Activated CD8-positive, alpha-beta memory T cell treated with anti-CD3 and anti-CD28 coated beads, Interleukin-2, amount 50 U/mL, for 24 hours (primary cell): ENCODE data around the gene MYOM1.

Experiments used
- DNase-seq: peaks from one replicate; pipeline ENCODE4 v3.0.0-alpha.2; 2020; ENCODE audit errors: extremely low read depth

Gene MYOM1

DNA sequence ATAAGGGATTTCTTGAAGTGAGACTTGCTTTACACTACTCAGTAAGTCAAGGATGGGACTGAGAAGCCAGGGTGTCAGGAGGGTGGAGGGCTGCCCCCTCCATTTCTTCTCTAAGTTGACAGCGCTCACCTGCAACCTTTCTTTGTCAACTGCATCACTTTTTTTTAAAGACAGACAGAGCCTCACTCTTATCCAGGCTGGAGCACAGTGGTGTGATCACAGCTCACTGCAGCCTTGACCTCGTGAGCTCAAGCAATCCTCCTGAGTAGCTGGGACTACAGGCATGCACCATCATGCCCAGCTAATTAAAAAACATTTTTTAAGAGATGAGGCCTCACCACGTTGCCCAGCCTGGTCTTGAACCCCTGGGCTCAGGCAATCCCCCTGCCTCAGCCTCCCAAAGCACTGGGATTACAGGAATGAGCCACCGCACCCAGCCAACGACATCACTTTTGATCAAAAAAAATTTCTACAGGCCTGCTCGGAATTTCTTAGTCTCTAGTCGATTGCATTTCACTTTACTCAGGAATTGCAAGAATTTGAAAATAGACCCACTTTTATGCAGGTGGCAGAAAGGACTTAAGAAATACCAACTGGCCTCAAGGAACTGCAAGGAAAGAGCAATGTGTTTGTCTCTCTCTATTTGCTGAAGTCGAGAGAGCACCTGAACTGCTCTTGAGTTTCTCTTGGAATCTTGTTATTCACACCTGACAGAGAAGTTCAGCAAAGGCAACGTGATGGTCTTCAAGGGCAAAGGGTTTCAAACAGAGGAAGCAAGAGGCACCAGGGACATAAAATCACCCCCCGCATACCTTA is 101.4 kb downstream of the MYOM1 start:
- DNase-seq, result no peak

DNA sequence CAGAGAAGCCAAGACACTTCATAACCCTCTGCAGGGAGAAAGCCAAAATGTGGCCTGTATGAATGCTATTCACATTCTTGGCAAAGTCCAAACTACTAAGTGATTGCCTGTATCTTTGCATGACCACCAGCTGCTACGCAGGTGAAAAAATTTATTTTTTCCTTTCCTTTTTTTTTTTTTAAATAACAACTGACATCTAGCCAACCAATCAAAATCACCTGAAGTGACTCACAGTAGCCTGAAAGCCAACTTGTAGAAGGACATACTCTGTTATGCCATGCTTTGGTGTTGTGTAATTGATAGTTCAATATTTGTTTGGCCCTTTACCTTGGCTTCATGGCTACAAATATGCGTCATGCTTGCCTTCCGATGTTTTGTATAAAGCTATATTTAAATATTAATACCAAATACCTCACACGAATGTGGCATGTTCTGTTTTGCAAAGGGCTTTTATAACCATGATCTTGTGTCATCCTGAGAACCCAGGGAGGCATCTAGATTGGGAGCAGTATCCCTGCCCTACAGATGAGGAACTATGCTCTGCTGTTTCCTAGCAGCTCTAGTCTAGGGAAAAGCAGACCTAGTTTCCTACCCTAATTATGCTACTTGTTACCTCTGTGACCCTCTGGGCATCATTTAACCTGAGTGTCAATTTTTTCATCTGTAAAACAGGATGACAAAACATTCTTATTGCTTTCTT is 102.1 kb downstream of the MYOM1 start:
- no peak for DNase-seq

DNA sequence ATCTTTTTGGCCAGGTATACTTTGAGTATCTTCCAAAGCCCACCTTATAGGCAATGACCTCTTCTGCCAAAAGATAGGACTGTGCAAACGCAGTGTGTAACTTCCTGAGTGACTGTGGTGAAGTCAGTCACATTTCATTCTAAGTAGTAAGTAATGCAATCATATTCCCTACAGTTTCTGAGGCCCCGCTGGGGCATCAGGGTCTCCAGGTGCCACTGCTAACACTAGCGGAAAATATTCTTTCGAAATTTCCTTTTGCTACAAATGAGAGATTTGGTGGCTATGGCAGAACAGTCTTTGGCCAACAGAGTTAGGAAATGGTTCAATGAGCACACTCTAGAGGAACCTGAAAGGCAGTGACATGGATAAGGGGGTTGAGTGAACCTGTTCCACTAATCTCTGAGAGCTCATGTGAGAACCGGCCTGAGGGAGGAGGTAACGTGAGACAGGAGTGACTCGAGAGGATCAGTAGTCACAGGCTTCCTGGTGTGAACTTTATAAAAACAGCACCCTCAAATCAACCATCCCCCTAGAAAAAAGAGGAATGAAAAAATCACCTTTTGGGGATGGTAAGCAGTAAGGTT is 104.2 kb downstream of the MYOM1 start:
- DNase-seq, result no peak

DNA sequence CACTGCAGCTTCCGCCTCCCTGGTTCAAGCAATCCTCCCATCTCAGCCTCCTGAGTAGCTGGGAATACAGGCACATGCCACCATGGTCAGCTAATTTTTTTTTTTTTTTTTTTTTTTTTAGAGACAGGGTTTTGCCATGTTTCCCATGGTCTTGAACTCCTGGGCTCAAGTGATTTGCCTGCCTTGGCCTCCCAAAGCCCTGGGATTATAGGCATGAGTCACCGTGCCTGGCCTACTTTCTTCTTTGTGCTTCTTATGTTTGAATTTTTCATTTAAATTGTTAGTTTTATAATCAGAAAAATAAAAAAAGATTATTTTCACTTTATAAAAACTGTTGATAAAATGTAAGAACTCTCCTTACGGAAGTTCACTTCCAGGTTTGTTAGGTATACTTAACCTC is 105.3 kb downstream of the MYOM1 start:
- no peak for DNase-seq

DNA sequence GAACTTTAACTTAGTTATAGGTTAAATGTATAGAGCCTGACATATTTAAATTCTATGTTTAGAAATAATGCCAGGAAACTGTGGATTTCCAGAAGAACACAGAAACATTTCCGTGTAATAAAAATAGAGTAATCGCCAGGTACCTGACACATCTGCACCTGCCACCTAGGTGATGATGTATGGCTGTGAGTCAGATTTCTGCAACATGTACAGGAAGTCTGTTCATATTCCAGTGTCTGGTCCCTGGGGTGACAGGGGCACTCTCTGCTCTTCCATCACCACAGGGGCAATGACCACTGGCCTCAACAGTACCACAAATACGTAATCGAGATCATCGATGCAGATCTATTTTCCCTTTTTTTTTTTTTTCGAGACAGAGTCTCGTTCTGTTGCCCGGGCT is 105.7 kb downstream of the MYOM1 start:
- no peak for DNase-seq

DNA sequence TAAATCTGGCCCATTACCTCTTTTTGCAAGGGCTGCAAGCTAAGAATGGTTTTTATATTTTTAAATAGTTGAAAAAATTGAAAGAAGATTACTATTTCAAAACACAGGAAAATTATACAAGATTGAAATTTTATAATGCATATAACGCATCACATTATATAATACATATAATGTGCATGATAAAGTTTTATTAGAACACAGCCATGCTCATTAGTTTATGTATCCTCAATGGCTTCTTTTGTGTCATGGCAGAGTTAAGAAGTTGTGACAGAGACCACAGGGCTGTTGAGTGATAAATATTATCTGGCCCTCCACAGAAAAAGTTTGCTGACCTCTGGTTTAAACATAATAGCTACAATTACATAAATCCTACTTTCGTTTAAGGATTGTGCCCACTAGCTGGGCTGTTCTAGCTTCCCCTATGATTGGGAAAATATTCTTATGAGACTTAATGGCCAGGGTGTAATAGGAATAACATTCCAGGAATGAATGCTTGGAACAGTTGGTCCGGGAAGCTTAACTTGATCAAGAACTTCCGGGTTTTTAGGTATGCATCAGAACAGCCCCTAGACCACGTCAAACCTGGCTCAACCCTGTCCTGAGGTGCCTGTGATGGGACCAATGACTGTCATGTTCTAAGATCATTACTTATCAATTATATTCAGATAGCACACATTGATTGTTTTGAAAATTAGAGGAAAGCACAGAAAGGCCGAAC is 108.1 kb downstream of the MYOM1 start:
- no peak for DNase-seq

DNA sequence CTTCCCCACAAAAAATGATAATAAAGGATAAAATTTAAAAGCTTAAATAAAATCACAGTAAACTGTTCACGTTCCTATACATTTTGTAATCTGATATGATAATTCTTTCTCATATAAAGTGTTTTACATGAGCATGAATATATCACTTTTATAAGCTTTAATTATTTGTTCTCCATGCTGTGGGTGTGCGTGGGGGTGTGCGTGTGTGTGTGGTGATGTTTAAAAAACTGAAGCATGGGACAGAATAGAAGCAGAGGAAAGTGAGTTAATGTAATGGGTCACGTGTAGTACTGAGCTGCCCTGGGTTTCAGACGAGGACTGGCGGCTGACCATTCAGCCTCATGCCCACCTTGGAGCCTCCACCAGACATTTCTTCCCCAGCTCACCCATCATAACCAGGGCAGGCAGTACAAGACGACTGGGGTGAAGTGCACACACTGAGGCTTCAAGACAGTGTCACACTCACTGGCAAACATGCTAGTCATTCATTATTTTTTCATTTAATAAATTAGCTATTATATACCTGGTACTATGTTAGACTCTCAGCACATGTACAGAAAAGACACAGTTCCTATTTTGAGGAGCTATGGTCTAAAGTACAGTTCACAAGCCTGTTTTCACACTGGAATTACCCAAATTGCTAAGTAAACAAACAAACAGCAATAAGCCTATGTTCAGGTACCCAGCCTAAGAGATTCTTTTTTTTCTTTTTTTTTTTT is 109.6 kb downstream of the MYOM1 start:
- no peak for DNase-seq

DNA sequence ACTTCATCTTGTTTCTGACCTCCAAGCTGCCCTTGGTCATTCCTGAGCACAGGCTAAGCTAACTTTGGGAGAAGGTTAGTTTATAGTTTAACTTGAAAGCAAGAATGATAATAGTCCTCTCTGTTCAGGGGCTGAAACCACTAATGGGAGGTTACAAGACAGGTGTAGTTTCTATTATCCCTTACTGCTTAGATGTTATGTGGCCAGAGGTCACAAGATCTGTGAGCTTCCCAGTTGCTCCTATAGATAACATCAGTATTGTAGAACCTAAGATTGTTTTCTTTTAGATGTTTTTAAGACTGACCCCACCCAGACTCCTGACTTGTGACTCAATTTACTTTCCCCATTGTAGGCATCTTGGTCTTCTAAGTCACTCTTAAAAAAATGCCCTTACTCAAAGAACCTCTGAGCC is 112.0 kb downstream of the MYOM1 start:
- DNase-seq, result no peak

DNA sequence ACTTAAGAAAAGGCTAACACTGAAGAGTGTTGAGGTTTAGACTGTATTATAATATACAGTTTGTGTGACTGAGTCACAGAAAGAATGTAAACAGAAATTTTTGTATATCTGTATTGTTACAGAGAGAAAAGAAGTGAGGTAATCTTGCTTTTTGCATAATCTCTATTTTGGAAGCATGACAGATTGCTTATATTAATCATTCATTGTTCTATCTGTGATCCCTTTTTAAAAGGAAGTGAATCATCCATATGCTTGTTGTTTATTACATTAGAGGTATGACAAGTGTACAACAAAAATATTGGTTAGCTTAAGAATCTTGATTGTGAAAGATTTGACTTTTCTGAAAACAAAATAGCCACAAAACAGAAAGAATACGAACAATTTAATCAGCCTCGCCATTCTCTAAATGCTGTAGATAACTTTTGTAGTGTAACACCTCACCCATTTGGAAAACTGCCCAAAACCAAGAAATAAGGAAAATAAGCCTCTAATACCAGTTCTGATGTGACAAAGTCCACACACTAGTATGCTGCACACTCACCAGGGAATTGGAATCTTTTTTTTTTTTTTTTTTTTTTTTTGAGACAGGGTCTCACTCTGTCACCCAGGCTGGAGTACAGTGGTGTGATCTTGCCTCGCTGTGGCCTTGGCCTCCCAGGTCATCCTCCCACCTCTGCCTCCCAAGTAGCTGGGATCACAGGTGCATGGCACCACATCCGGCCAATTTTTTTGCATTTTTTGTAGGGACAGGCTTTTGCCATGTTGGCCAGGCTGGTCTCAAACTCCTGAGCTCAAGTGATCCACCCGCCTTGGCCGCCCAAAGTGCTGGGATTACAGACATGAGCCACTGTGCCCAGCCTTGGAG is 115.3 kb downstream of the MYOM1 start:
- DNase-seq, result no peak

DNA sequence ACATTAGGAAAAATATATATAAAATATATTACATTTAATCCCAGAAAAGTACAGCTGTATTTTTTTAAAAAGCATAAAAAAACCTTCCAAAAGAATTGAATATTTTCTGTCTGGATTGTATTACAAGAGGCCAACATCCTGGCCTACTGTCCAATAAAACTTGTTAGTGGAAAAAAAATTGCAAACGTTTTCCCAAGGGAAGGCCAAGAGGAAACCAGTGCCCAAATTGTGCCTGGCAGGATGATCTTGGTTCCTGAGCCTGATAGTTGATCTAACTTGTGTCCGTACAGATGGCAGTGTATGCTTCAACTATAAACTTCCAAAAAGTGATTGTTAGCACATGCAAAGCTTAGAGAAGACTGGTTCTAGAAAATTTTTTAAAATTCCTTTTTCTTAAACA is 116.2 kb downstream of the MYOM1 start:
- no peak for DNase-seq

DNA sequence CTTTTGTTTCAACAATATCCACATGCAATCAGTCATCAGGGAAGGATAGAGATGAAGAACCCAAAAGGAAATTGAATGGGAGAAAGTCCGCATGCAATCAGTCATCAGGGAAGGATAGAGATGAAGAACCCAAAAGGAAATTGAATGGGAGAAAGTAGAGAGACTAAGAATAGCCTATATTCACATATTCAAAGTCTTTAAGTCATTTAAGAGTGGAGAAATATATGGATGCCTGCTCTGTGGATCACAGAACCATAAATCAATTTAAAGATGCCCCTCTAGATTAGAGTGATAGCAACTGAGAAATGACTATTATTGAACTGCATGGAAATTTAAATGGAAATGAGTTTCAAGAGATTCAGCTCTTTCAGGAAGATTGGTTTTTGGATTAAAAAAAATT is 116.8 kb downstream of the MYOM1 start:
- no peak for DNase-seq

DNA sequence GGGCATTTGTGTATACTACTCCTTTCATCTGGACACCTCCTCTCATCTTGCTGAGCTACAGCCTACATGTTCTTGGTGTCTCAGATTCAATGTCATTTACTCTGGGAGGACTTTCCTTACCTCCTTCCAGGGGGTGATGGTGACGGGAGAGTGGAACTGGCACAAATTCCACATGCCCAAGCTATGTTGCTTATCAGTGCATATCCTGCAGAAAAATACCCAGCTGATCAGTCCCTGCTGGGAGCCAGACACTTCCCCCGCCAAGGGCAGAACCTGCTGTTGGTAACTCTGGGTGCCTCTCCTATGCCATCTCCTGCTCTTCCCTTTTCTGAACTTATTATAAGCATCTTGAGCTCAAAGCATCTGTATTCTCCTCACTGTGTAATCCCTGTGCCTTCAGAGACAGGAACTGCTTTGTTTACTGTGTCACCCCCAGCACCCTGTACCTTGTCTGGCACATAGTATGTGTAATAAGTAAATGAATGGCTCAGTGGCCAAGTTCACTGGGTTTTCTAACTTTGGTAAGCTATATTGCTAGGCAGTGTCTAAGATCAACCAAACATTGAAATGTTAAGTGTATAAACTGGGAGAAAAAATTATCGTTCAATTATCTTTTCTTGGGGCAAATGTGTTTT is 119.2 kb downstream of the MYOM1 start:
- DNase-seq, result no peak

DNA sequence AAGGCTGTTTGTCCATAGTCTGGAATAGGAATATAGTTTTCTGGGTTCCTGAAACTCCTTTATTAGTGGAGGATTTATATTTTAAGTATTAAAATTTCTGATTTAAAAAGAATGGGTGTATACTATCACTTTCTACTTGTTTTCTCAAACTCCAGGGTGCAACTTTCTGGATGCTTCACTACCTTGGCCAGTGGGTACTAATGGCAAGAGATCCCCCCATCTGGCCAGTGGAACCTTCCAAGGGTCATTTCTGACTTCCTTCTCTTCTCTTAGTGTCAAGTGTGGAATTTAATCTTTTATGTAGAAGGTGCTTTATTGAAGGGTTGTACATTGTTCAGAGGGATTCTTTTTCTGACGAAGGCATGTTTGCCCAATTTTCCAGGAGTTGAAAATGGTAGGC is 120.4 kb downstream of the MYOM1 start:
- DNase-seq, result no peak

DNA sequence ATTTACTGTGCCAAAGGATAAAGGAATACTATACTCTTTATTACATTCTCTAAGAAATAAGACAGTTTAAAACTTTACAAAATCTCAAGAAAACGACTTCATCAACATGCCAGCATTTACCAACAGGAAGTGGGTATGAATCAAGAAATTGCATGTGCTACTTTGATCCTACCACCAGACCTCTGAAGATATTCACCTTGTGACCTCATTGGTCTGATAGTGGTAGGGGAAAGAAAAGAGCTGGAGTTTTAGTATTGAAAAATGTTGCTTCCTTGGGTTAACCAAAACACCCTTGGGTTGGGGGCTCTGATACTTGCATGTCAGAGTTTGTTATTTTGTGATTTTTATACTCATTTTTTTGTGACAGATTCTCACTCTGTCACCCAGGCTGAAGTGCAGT is 122.7 kb downstream of the MYOM1 start:
- no peak for DNase-seq

DNA sequence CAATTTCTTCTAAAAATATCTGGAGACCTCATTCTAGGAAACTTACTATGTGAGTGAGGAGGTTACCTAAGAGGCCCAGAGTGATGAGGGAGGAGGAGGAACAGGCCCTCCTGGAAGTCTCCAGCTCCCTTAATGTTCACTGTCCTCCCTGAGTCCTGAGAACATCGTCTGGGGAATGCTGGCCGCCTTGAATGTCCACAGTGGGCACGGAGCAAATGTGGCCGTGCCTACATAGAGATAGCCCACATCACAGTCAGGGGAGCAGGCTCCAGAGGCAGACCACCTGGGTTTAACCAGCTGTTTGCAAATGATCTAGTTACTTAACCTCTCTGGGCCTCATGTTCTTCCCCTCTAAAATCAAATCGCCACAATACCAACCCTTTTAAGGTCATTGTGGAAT is 123.8 kb downstream of the MYOM1 start:
- DNase-seq, result no peak

DNA sequence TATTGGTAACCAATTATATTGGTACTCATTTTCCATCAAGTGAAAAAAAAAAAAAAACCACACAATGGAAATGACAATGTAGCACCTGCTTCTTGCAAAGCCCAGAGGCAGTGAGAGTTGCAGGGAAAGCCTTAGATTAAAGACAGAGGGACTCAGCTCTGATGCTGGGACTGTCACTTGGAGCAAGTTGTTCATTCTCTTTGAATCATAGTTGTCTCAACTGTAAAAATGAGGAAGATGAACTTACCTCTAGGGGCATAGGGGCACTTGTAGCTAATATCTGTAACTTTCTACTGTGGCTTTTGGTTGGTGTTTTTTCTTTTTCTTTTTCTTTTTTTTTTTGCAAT is 125.5 kb downstream of the MYOM1 start:
- no peak for DNase-seq

DNA sequence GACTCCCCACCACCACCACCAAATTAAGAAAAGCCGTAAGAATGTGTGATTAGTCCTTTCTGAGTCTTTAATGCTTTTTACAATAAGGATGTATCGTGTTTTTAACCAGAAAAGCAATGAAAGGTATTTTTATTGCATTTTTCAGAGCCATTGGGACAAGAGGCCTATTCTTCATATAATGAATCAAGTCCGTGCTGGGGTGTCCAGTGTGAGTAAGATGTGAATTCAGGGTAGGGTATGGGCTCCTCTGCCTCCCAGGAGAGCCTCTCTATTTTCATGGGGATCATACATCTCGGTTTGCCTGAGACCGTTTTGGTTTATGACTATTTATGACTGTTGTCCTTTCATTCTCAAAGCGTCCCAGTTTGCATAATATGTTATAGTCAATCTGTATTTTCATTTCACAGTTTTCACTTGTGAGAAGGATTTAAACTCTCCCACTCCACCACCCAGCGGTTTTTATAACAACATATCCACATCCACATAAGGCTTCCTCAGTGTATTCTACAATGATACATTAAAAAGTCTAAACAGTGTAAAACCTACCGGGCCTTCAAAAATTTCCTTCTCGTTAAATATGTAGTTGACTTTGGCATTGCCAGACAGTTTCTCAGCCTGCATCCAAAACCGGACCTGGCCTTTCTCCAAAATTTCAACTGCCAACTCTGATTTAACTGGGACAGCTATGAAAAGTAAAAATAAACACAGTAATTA is 126.0 kb downstream of the MYOM1 start:
- no peak for DNase-seq

DNA sequence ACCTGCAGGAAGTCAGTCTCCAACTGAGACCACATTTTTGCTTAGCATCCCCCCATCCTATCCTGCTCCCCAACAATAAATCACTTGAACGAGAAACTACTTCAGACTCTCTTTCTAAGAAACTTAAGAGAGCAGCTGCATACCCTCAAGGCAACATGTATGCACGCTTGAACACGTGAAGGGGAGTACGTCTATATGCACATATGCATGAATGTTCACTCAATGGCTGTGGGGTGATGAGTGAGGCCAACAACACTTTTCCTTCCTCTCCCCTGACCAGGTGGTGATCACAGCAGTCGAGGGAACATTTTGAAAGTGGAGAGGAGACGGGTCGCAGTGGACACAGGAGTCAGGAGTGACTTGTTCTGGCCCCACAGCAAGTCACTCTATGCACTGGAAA is 127.0 kb downstream of the MYOM1 start:
- no peak for DNase-seq

DNA sequence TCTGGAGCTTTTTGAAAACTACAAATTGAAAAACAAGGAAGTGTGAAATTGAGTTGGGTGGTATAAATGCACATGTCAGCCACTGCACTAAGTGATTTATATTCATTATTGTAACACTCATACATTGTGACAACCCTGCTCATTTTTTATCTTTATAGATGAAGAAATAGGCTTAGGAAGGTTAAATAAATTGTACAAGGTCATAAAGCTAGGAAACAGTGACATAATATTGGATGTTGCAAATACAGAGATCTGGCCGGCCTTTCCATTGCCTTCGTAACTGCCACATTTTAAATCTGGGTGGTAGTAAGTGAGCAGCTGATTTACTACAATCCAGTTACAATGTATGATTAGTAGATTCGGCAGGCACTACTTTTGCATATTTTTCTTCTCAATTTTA is 130.2 kb downstream of the MYOM1 start:
- DNase-seq, result no peak

DNA sequence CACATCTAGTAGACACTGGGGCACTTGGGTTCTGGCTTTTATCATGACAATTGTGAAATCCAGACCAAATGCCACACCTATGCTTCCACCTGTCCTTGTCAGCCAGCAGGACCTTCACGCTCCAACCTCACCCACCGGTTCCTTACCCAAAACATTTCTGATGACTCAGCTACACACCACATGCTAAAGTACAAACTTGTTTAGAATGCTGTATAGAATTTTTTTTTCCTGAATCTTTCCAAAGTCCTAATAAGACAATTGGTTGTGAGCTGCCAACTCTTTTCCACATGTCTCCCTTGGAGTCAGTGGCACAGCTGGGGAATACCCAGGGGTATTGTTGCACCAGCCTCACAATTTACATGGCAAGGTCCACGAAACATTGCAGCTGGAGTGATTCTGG is 131.3 kb downstream of the MYOM1 start:
- DNase-seq, result no peak
